D721Med (cell line): ENCODE results near the gene CT45A8.
"Not testable (repeated sequence)": the region's sequence is repeated elsewhere in the genome, so short reads cannot be mapped to it uniquely, and the experiment has no call there.

Experiments used
- DNase-seq: peaks from one replicate; pipeline ENCODE4 v3.0.0; 2011; ENCODE audit warnings: low spot score; ENCODE audit not compliant: insufficient read length
- FAIRE-seq: peaks from 2 replicates; lab custom pipeline; 2011; peaks lifted over from hg19 to GRCh38; lab: Jason Lieb, UNC
- TF ChIP-seq, protein P1 (sequence below): IDR thresholded peaks from 2 replicates; pipeline ENCODE4 v1.5.1; 2012; ENCODE audit warnings: mild to moderate bottlenecking, control low read depth; ENCODE audit not compliant: insufficient read depth; ENCODE audit errors: missing control alignments

The CT45A8 gene, protein sequence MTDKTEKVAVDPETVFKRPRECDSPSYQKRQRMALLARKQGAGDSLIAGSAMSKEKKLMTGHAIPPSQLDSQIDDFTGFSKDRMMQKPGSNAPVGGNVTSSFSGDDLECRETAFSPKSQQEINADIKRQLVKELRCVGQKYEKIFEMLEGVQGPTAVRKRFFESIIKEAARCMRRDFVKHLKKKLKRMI

DNA sequence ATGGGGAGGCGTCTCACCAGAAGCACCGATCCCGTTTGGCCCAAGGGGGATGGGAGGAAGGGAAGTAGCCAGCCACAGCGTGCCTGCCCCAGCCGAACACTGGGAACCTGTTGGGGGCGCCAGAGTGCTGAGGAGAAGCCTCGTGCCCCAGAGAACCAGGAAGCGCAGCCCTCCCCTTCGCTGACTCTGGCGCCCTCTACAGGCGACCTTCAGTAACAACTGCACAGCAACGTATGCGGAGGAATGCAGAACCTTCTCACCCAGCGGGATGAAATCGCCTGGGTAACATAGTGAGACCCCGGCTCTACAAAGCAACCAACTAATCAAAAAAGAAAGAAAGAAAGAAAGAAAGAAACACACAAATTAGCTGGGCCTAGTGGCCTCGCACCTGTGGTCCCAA, at the start of gene CT45A8:
Gene CT45A8 (minus strand): TSS at position 101 of the 400 bp plus-strand sequence. CDS start 3,755 bp downstream, outside the sequence.
- not testable (repeated sequence) for DNase-seq, FAIRE-seq

- FAIRE-seq (no peak), DNase-seq (no peak)
- TF ChIP-seq, protein P1, sequence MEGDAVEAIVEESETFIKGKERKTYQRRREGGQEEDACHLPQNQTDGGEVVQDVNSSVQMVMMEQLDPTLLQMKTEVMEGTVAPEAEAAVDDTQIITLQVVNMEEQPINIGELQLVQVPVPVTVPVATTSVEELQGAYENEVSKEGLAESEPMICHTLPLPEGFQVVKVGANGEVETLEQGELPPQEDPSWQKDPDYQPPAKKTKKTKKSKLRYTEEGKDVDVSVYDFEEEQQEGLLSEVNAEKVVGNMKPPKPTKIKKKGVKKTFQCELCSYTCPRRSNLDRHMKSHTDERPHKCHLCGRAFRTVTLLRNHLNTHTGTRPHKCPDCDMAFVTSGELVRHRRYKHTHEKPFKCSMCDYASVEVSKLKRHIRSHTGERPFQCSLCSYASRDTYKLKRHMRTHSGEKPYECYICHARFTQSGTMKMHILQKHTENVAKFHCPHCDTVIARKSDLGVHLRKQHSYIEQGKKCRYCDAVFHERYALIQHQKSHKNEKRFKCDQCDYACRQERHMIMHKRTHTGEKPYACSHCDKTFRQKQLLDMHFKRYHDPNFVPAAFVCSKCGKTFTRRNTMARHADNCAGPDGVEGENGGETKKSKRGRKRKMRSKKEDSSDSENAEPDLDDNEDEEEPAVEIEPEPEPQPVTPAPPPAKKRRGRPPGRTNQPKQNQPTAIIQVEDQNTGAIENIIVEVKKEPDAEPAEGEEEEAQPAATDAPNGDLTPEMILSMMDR: no peak
Observed at GRCh38 chrX:135893294-135893817, 39.0 kb upstream of the CT45A8 start, which contains the start of the genes CT45A10 and SAGE1. CT45A10 (minus strand) TSS chrX:135893444; CDS start chrX:135885344, 8,100 bp downstream. SAGE1 (plus strand) TSS chrX:135893716; CDS start chrX:135896243, 2,527 bp downstream.

- no peak for DNase-seq
- TF ChIP-seq, protein P1: no peak
- FAIRE-seq: no peak
Observed at GRCh38 chrX:135892781-135893180, 38.4 kb upstream of the CT45A8 start.

DNA sequence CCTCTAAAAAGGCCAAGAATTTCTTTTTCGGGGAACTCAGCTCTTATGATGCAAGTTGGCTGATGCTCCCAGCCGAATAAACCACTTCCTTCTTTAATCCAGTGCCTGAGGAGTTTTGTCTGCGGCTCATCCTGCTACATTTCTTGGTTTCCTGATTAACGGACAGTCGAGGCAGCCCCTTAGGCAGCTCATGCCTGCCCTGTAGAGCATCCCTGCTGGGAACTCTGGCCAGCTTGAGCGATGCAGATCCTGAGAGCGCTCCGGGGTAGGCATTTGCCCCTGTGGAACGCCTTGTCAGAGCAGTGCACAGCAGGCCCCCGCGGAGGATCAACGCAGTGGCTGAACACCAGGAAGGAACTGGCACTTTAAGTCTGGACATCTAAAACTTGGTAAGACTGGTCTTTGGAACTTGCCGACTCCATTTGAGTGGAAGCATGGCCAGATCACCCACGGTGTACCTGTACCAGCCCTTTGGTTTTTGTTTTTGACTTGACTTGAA, 35.8 kb upstream of the CT45A8 start:
- FAIRE-seq (no peak), DNase-seq (no peak)
- TF ChIP-seq, protein P1: no peak

GRCh38 chrX:135888976-135889375, 34.6 kb upstream of the CT45A8 start:
- DNase-seq, FAIRE-seq: not testable (repeated sequence)
- TF ChIP-seq, protein P1: peak; percentile 21

DNA sequence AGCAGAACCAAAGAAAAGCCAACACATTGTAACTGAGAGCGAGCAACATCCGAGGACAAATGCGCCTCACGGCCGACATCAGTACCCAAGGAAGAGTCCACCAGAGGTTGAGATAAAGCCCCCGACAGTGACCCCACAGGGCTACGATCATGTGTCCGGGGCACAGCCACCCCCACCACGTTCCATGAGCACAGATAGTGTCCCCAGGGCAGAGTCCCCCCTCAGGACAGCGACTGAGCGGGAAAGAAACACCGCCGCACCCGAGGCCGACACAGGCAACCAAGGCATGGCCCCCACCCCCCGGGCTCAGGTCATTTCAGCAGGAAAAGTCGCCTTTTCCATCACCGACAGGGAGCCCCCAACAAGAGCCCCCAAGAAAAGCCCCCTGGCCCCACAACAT, 33.9 kb upstream of the CT45A8 start:
- not testable (repeated sequence) for FAIRE-seq, DNase-seq

- not testable (repeated sequence) for DNase-seq, FAIRE-seq
Observed at GRCh38 chrX:135882741-135883140, 28.4 kb upstream of the CT45A8 start.

DNA sequence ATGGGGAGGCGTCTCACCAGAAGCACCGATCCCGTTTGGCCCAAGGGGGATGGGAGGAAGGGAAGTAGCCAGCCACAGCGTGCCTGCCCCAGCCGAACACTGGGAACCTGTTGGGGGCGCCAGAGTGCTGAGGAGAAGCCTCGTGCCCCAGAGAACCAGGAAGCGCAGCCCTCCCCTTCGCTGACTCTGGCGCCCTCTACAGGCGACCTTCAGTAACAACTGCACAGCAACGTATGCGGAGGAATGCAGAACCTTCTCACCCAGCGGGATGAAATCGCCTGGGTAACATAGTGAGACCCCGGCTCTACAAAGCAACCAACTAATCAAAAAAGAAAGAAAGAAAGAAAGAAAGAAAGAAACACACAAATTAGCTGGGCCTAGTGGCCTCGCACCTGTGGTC, 17.4 kb upstream of the CT45A8 start, which contains the start of gene CT45A9:
Gene CT45A9 (minus strand): TSS at position 101 of the 400 bp plus-strand sequence. CDS start 3,751 bp downstream, outside the sequence.
- FAIRE-seq, DNase-seq: not testable (repeated sequence)

DNA sequence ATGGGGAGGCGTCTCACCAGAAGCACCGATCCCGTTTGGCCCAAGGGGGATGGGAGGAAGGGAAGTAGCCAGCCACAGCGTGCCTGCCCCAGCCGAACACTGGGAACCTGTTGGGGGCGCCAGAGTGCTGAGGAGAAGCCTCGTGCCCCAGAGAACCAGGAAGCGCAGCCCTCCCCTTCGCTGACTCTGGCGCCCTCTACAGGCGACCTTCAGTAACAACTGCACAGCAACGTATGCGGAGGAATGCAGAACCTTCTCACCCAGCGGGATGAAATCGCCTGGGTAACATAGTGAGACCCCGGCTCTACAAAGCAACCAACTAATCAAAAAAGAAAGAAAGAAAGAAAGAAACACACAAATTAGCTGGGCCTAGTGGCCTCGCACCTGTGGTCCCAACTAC, 17.2 kb downstream of the CT45A8 start, which contains the start of gene CT45A7:
Gene CT45A7 (minus strand): TSS at position 101 of the 400 bp plus-strand sequence. CDS start 3,747 bp downstream, outside the sequence.
- not testable (repeated sequence) for FAIRE-seq, DNase-seq

GRCh38 chrX:135819912-135820311, 34.4 kb downstream of the CT45A8 start, which contains the start of gene CT45A2:
CT45A2 (minus strand) TSS chrX:135820012; CDS start chrX:135816265, 3,747 bp downstream.
- FAIRE-seq, DNase-seq: not testable (repeated sequence)

DNA sequence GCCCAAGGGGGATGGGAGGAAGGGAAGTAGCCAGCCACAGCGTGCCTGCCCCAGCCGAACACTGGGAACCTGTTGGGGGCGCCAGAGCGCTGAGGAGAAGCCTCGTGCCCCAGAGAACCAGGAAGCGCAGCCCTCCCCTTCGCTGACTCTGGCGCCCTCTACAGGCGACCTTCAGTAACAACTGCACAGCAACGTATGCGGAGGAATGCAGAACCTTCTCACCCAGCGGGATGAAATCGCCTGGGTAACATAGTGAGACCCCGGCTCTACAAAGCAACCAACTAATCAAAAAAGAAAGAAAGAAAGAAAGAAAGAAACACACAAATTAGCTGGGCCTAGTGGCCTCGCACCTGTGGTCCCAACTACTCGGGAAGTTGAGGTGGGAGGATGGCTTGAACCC, 51.7 kb downstream of the CT45A8 start, which contains the start of gene CT45A6:
Gene CT45A6 (minus strand): TSS at position 101 of the 400 bp plus-strand sequence. CDS start 3,794 bp downstream, outside the sequence.
- not testable (repeated sequence) for DNase-seq, FAIRE-seq
